ENCODE results near the gene MRPS12.

Gene MRPS12

DNA sequence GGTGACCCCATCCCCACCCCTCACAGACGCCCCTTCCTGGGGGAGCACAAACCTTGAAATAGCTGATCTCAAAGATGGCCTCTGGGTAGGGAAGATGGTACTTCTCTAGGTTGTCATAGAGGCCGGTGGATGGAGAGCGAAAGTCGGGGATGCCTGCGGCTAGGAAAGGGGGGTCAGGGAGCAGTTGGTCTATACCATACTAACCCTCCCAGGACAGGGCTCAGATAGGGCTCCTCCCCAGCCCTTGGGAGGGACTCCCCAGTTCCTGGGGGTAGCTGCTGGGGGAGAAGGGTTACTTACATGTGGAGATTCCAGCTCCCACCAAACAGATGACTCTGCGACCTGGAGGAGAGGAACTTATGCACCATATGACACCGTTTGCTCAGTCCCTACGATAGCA is 40.9 kb upstream of the MRPS12 start:
- Histone ChIP-seq H2AFZ (ENCODE audit: low read depth, low read length) (no peak overlapping the region), H3K9ac (ENCODE audit: low read length) (no peak overlapping the region), H3K27me3 (ENCODE audit: low read depth, low read length) (no peaks in the 10 kb centered on the region), H4K20me1 (ENCODE audit: insufficient read depth, low read length) (no peaks in the 10 kb centered on the region), H3K79me2 (ENCODE audit: low read length) (no peaks in the 10 kb centered on the region), H3K36me3 (replicated peaks; ENCODE audit: low read depth, low read length) (no peaks in the 10 kb centered on the region), H3K9me3 (ENCODE audit: insufficient read depth, low read length) (no peaks in the 10 kb centered on the region), H3K4me3 (ENCODE audit: low read length) (no peak overlapping the region), H3K27ac (ENCODE audit: low read length) (no peak overlapping the region), H3K4me2 (ENCODE audit: low read length) (no peak overlapping the region), H3K4me1 (ENCODE audit: low read length) (no peaks in the 10 kb centered on the region)
- TF ChIP-seq, protein P1, sequence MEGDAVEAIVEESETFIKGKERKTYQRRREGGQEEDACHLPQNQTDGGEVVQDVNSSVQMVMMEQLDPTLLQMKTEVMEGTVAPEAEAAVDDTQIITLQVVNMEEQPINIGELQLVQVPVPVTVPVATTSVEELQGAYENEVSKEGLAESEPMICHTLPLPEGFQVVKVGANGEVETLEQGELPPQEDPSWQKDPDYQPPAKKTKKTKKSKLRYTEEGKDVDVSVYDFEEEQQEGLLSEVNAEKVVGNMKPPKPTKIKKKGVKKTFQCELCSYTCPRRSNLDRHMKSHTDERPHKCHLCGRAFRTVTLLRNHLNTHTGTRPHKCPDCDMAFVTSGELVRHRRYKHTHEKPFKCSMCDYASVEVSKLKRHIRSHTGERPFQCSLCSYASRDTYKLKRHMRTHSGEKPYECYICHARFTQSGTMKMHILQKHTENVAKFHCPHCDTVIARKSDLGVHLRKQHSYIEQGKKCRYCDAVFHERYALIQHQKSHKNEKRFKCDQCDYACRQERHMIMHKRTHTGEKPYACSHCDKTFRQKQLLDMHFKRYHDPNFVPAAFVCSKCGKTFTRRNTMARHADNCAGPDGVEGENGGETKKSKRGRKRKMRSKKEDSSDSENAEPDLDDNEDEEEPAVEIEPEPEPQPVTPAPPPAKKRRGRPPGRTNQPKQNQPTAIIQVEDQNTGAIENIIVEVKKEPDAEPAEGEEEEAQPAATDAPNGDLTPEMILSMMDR (IDR thresholded peaks at IDR 0.05; ENCODE audit: low read depth, low read length) = no peak
- no peak for TF ChIP-seq EZH2phosphoT487 (IDR thresholded peaks at IDR 0.05; ENCODE audit: low read depth)

DNA sequence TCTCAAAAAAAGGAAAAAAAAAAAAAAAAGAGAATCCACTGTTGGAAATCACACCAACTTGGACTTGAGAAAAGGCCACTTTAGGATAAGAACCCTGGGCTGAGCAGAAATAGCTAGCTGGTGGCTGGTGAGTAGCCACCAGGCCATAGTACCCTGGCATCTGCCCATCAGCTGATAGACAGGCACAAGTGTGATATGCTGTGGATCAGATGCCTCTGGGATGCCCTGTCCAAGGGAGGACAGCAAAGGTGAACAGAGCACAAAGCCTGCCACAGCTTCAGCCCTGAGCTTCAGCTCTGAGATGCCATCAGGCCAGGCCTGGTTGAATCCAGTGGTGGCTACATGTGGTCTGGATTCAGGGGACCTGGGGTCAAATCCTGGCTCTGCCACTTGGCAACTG is 40.1 kb upstream of the MRPS12 start:
- H3K79me2 ChIP-seq (ENCODE audit: low read length) = no peaks in the 10 kb centered on the region
- H3K9ac ChIP-seq (ENCODE audit: low read length) = no peak overlapping the region
- H4K20me1 ChIP-seq (ENCODE audit: insufficient read depth, low read length) = no peaks in the 10 kb centered on the region
- H2AFZ ChIP-seq (ENCODE audit: low read depth, low read length) = no peak overlapping the region
- no peaks in the 10 kb centered on the region for H3K9me3 ChIP-seq (ENCODE audit: insufficient read depth, low read length)
- TF ChIP-seq, protein P1 (IDR thresholded peaks at IDR 0.05; ENCODE audit: low read depth, low read length) = no peak
- no peak for TF ChIP-seq EZH2phosphoT487 (IDR thresholded peaks at IDR 0.05; ENCODE audit: low read depth)
- H3K4me1 ChIP-seq (ENCODE audit: low read length) = no peaks in the 10 kb centered on the region
- H3K36me3 ChIP-seq (replicated peaks; ENCODE audit: low read depth, low read length) = no peaks in the 10 kb centered on the region
- H3K27ac ChIP-seq (ENCODE audit: low read length) = no peak overlapping the region
- no peaks in the 10 kb centered on the region for H3K27me3 ChIP-seq (ENCODE audit: low read depth, low read length)
- no peak overlapping the region for H3K4me2 ChIP-seq (ENCODE audit: low read length)
- no peak overlapping the region for H3K4me3 ChIP-seq (ENCODE audit: low read length)

DNA sequence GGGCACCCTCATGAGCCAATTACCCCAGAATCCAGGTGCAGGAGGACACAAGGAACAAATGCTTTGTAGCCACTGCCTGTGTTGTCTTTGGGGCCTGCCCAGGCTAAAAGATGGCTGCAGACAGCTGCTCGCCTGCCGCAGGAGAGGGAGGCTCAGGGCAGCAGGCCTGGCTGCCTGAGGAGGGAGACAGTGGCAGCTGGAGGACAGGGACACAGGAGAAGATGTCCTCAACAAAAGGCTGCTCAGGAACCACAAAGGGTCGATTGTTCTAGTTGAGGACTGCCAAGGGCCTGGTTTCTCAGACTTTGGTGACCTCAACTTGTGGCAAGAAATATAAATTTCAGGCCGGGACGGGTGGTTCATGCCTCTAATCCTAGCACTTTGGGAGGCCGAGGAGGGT is 39.0 kb upstream of the MRPS12 start:
- H3K9ac ChIP-seq (ENCODE audit: low read length) = no peak overlapping the region
- no peak overlapping the region for H3K4me2 ChIP-seq (ENCODE audit: low read length)

DNA sequence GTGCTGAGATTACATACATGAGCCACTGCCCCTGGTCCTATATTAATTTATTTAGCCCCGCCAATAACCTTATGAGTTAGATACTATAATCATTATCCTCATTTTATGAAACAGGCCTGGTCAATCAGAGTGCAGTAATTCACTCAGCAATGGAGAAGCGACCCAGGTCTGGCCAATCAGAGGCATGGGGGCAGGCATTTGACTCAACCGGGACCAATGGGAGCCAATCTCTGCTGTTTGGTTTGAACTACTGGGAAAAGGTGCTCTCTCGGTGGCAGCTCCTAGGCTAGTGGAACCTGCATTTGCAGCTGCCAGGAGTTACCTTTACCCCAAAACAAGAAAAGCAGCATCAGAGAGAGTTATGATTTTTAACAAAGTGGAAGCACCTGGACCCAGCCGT is 37.9 kb upstream of the MRPS12 start:
- Histone ChIP-seq H3K4me1 (ENCODE audit: low read length) (no peaks in the 10 kb centered on the region), H3K36me3 (replicated peaks; ENCODE audit: low read depth, low read length) (no peaks in the 10 kb centered on the region), H3K79me2 (ENCODE audit: low read length) (no peaks in the 10 kb centered on the region), H4K20me1 (ENCODE audit: insufficient read depth, low read length) (no peaks in the 10 kb centered on the region), H3K27ac (ENCODE audit: low read length) (no peak overlapping the region), H3K4me2 (ENCODE audit: low read length) (no peak overlapping the region), H3K9me3 (ENCODE audit: insufficient read depth, low read length) (no peaks in the 10 kb centered on the region), H2AFZ (ENCODE audit: low read depth, low read length) (no peak overlapping the region), H3K27me3 (ENCODE audit: low read depth, low read length) (no peaks in the 10 kb centered on the region), H3K9ac (ENCODE audit: low read length) (no peak overlapping the region), H3K4me3 (ENCODE audit: low read length) (no peak overlapping the region)
- no peak for TF ChIP-seq EZH2phosphoT487 (IDR thresholded peaks at IDR 0.05; ENCODE audit: low read depth)
- TF ChIP-seq, protein P1 (IDR thresholded peaks at IDR 0.05; ENCODE audit: low read depth, low read length) = no peak

More for the DNA sequence above, 39.0 kb upstream of the MRPS12 start:
- Histone ChIP-seq H3K36me3 (replicated peaks; ENCODE audit: low read depth, low read length) (no peaks in the 10 kb centered on the region), H3K9me3 (ENCODE audit: insufficient read depth, low read length) (no peaks in the 10 kb centered on the region), H3K4me3 (ENCODE audit: low read length) (no peak overlapping the region), H3K4me1 (ENCODE audit: low read length) (no peaks in the 10 kb centered on the region), H4K20me1 (ENCODE audit: insufficient read depth, low read length) (no peaks in the 10 kb centered on the region), H3K79me2 (ENCODE audit: low read length) (no peaks in the 10 kb centered on the region), H3K27me3 (ENCODE audit: low read depth, low read length) (no peaks in the 10 kb centered on the region), H2AFZ (ENCODE audit: low read depth, low read length) (no peak overlapping the region), H3K27ac (ENCODE audit: low read length) (no peak overlapping the region)
- TF ChIP-seq, protein P1 (IDR thresholded peaks at IDR 0.05; ENCODE audit: low read depth, low read length) = no peak
- no peak for TF ChIP-seq EZH2phosphoT487 (IDR thresholded peaks at IDR 0.05; ENCODE audit: low read depth)

Data from OCI-LY3 (cell line).